Left hindlimb (tissue), 1 donor: ENCODE measurements around the gene NFIB.
A peak's percentile ranks its signal among the peaks of the same experiment; 100 is the strongest.

Source experiments
- DNase-seq: peaks from one replicate; pipeline ENCODE4 v3.0.0-alpha.2; 2018

Gene NFIB

GRCh38 chr9:14344941-14345353 lies 31.0 kb upstream of the NFIB start:
- no peak for DNase-seq

DNA sequence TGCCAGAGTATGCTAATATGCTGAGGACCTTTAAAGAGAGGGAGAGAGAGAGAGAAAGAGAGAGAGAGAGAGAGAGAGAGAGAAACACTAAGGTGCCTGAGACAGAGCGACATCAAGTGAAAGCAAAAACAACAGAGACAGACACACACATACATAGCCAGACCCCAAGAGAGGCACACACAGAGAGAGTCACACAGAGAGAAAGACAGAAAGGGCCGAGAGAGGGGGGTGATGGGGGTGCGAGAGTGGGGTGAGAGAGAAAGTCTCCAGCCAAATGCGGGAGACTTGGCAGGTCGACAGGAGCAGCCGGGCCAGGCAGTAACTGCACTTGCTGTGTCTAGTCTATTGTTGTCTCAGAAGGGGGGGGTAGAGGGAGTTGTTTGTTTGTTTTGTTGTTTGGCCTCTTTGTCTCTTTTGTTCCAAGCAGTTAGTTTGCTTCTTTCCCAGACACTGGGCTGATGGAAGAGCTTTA lies 30.1 kb upstream of the NFIB start:
- peak; percentile 72 for DNase-seq

- peak; percentile 78 for DNase-seq
Observed at GRCh38 chr9:14343261-14344031, 29.5 kb upstream of the NFIB start.

DNA sequence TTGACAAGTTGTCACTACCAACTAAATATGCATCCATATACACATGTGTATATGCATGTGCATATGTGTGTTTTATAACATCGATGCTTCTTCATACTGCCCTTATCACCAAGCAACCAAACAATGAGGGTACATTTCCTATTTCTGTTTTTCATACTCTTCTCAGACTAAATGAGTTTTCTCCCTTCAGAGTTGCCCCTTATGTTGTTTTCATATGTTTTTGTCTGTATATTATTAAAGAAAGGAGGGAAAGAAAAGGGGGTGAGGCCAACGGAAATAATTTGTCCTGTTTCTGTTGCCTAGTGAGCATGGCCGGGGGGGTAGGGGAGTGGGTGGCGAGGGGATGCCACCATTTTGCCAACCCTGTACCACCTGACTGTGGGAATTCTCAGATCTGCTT lies 28.8 kb upstream of the NFIB start:
- no peak for DNase-seq

DNA sequence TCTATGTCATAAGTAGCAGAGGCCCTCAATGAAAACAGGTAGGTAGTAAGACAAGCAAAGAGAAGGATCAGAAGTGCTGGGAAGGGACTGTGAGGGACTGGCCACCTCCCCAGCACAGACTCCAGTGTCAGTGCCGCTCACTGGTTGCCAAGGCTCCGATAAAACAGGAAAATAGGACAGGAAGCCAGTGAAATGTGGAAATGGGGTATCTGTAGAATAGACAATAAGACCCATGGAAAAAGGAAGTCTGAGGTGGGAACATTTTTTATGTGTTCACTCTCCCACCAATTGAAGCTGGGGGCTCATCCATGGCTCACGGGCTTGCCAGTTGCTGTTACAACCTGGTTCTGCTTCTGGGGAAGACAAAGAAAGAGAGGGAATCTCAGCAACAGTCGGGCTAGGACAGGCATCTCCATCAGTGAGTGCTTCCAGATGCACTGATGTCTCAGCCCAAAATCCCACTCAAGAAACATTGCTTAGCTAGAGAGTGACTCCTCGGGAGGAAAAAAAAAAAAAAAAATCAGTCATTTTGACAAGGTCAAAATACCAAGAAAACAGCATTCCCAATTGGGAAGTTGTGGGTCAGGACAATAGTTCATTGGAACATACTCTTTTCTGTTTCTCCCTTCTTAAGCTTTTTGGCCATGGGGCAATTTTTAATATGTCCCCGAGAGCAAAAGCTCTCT lies 27.6 kb upstream of the NFIB start:
- DNase-seq: peak; percentile 36

- no peak for DNase-seq
Observed at GRCh38 chr9:14340994-14341393, 27.1 kb upstream of the NFIB start.

DNA sequence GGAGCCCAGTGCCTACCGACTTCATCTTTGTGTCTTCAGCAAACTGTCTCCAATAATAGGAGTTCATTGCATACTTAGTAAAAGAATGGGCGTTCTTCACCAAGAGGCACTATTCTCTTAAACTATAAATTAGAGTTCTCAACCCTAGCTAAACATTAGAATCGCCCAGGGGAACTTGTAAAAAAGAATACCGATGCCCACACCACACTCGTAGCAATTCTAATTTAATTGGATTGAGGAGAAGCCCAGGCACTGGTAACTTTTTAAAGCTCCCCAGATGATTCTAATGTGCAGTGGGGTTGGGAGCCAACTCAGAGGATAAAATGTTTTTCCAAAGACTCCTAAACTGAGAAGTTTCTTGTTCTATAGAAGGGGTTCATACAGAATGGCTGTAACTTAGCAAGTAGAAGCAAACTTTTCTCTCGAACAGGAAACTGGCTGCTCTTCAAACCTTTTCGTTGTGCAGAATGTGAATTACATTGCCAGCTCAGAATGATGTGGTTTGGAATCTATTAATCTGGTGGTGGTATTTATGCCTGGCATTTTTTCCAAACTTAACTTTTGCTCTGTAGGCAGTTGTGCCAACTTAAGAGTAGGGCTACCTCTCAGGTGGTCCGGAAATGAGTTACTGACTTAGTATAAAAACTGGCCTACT lies 26.4 kb upstream of the NFIB start:
- DNase-seq: peak; percentile 35

DNA sequence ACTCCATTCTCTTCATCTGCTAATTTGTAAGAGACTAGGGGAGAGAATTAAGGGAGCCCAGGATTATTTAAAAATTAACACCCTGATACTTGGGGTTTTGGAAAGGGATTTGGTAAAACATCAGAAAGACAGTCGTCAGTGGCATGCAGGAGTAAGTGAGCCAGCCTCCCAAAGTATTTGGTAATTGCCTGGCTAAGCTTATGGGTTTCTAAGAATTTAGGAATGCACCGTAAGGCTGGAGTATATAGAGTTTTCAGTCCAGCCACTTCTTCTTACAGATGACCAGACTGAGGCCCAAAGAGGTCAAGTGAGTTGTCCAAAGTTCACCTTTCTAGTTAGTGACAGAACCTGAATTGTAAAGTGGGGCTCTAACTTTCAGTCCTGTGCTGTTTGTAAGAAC lies 25.8 kb upstream of the NFIB start:
- DNase-seq: no peak

GRCh38 chr9:14337615-14338014 lies 23.7 kb upstream of the NFIB start:
- peak; percentile 36 for DNase-seq

GRCh38 chr9:14336244-14336643 lies 22.3 kb upstream of the NFIB start:
- DNase-seq: no peak

DNA sequence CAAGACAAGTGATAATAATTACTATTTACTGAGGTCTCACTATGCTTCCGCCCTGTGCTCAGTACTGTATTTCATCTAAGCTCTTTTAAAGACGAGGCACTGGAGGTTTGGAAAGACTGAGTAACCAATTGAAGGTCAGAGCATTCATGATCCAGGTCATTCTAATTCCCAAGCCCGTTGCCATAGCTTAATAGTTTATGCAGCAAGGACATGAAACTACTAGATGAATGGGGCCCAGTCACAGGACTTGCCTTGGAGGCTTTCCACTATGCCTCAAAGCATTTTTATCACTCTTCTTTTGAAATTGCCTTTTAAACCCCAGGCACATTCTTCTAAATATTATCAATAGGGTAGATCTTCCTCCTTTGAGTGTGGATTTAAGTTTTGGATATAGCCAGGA lies 17.2 kb upstream of the NFIB start:
- DNase-seq: no peak

GRCh38 chr9:14327036-14327435 lies 13.1 kb upstream of the NFIB start:
- DNase-seq: no peak

DNA sequence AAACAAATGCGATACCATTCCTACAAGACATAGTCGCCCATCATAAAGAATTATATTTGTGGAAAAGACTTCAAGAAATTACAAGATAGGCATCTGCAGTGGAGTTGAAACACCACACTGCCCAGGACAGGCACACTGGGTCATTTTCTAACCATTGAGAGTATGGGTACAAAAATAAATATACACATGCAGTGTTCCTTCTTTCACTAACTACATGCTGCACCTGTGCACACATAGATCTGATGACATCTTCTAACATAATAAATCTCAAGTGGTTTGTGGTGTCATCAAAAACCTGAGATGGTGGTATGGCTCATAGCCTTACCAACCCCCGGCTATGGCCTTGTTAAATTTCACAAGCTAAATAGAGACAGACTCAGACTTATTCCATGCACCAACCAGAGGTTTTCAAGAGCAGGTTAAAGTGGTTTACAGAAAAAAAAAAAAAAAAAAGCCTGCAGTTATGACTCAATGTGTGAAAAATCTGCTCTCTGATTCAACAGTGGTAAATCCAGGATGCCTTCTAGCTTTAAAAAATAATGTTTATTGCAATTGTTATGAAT lies 12.4 kb upstream of the NFIB start:
- DNase-seq: no peak

DNA sequence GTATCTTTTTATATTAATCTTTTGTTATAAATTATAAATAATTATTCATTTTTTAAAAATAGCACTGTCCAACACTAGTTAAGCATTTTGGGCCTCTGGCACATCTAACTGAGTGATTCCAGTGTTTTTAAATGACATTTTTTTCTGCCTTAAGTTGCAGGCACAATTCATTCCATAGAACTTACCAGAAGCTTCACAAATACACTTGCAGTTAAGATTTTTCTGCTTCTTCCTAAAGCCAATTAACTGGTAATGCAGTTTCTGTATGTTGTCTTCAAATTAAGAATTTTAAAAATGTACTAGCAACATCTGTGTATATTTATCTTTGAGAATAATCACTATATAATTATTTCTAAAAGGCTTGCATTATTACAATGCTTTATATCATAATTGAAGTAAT lies 11.2 kb upstream of the NFIB start:
- no peak for DNase-seq

DNA sequence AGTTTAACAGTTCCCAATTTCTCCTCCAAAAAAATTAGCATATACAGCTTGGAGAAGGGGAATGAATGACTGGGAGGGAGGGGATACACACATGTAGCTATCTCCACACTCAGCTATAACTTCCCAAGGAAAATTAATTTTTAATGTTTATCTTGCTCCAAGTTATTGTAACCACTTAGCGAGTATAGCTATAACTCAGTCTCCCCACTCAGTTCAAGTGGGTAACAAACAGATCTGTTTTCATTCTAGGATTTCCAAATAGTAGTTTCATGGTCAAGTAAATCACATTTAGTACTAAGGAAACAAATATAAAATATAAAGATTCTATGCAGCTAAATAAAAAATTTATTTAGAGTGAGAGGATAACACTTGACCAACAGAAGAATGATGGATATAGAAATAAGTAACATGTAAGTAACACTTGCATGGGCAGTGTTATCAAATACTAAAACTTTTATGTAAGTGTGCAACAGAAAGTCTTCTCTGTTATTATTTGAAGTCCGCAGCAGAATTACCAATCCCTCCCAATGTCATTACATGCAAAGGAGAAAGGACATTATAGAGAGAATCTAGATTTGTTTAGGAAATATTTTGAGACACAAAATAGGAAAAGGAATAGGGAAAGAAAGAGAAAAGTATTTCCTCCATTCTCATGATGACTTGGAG lies 10.2 kb upstream of the NFIB start:
- DNase-seq: no peak

- no peak for DNase-seq
Observed at GRCh38 chr9:14323083-14323971, 9.4 kb upstream of the NFIB start.

DNA sequence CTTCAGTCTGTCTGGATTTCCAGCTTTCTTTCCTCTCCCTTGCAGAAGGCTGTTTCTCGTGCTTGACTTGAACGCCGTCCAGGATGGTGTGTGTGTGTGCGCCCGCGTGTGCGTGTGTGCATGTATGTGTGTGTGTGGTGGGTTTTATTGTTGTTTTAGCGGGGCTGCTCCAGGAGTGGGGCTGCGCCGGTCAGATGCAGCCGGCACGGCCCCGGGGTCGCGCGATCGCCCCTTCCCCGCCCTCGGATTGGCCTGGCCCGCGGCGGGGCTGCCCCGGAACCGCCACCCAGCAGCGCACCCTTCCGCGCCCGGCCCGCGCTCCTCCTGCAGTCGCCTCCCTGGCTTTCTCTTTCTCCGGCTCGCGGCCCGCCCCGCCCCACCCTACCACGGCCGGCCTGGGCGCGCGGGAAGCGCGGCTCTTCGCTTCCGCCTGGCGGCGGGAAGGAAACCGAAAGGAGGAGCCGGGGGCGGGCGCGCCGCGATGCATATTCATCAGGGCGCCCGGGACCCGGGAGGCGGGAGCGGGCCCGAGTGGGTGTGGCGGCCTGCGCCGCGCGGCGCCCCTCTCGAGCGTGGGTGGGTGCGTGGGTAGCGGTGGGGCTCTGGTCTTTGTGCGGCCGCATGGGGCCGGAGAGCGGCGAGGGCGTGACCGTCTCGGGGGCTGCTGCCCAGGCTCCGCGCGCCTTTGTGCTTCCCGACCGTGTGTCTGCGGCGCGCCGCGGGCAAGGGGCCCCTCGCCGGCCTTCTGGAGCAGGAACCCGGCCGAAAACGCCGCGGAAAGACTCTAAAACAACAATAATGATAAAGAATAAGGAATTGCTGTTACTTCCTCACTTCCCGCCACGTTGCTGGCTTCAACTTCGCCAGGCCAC lies 8.5 kb upstream of the NFIB start:
- peak; percentile 97 for DNase-seq

- DNase-seq: no peak
Observed at GRCh38 chr9:14321517-14322130, 7.7 kb upstream of the NFIB start.

DNA sequence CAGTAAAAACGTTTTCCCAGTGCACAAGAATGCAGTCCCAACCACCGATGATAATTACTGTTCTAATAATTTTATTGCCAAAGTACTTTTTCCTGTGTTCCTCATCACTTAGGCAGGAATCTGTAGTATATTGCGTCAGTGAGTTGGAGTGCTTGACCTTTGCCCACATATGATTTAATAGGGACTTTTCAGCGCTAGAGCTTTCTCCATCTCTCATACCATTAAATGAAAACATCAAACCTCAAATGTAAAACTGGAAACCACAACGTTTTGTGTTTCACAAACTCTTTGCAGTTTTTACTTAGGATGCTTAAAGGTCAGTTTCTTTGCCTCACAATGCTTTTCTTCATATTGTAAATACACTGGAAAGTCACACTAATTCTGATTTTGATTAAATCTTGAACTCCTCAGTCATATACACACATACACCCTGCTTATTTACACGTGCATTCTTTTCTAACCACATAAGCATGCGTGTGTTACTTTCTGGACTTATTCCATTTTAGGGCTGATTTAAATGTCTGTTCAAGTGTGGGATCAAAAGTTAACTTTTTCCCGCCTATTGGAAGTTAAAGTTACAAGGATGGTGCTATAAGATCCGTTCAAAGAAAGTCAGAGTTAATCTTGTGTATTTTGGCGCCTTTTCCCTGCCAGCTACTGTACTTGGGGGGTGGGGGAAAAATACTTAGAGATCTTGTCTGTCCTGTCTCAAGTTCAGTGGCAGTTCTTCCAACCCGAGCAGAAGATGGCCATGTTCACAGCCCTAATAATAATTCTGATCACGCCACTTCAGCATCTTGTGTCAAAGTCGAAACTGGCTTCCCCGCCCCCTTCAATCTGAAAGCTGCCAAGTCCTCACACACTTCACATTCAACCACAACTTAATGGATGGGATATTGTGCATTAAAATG lies 6.6 kb upstream of the NFIB start:
- DNase-seq: peak; percentile 64
